ENCODE results near the gene SDF4. TPM values are rescaled to one million over a fixed set of nuclear protein-coding genes. Genes with fewer than 3 reads are reported as not detected.

Gene SDF4
- total RNA-seq, 4 donors from 2014 or later = 81.7 to 121 (median 104) TPM

GRCh38 chr1:1182491-1183220 is 49.1 kb downstream of the SDF4 start:
- intact Hi-C loops (cut with DNase I; ENCODE audit: low total_unique reads) = no loop called here
- WGBS, 2 donors = 66 to 73% methylated on average over 22 to 26 of the region's 39 CpGs
- H3K4me3 ChIP-seq (ENCODE audit: low read depth, poor library complexity, severe bottlenecking) = no peak overlapping the region
- no peak for TF ChIP-seq POLR2A (IDR thresholded peaks at IDR 0.05)
- TF ChIP-seq, protein P1, sequence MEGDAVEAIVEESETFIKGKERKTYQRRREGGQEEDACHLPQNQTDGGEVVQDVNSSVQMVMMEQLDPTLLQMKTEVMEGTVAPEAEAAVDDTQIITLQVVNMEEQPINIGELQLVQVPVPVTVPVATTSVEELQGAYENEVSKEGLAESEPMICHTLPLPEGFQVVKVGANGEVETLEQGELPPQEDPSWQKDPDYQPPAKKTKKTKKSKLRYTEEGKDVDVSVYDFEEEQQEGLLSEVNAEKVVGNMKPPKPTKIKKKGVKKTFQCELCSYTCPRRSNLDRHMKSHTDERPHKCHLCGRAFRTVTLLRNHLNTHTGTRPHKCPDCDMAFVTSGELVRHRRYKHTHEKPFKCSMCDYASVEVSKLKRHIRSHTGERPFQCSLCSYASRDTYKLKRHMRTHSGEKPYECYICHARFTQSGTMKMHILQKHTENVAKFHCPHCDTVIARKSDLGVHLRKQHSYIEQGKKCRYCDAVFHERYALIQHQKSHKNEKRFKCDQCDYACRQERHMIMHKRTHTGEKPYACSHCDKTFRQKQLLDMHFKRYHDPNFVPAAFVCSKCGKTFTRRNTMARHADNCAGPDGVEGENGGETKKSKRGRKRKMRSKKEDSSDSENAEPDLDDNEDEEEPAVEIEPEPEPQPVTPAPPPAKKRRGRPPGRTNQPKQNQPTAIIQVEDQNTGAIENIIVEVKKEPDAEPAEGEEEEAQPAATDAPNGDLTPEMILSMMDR (IDR thresholded peaks at IDR 0.05) = no peak
- DNase-seq (ENCODE audit: low spot score in 2 of 2) = no peak

GRCh38 chr1:1181938-1182410 is 49.8 kb downstream of the SDF4 start:
- intact Hi-C loops (cut with DNase I; ENCODE audit: low total_unique reads) = no loop called here
- no peak for DNase-seq (ENCODE audit: low spot score in 2 of 2)
- WGBS, 2 donors = 77 to 82% methylated on average over 20 to 21 of the region's 21 CpGs
- H3K4me3 ChIP-seq (ENCODE audit: low read depth, poor library complexity, severe bottlenecking) = no peak overlapping the region
- TF ChIP-seq, protein P1 (IDR thresholded peaks at IDR 0.05) = no peak
- TF ChIP-seq POLR2A (IDR thresholded peaks at IDR 0.05) = no peak

DNA sequence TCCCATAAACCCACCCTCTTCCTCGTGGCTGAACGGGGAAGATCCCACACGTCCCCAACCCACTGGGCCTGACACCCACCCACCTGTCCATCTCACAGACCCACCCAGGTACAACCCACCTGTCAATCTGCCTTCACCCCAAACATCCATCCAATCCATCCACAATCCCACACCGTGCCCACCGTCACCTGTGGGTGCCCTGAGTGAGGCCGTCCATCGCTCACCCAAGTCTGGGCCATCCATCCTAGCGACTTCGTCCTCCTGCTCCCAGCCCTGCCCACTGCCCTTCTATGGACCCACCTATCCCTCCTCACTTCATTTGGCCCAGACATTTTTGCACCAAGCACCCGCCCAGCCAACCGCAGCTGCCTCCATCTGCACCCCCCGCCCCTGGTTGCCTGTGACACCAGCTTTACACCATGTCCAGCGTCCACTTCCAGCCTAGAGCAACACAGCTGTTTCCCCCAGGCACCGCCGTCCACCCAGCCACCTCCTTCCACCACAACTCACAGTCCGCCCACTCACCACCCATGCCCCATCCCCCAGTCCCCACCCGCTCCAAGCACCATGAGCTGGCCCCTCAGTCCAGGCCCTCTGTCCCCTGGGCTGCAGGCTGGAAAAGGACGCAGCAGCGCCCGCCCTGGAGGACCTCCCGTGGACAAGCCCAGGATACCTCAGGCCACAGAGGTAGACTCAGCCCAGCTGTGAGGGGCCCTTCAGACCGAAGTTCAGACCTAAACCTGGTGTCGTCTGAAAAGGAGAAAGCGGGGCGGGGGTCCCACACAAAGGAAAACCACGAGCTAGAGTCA is 50.5 kb downstream of the SDF4 start:
- intact Hi-C loops (cut with DNase I; ENCODE audit: low total_unique reads) = no loop called here
- WGBS, 2 donors = 89 to 90% methylated on average over 26 of the region's 26 CpGs
- no peak for TF ChIP-seq POLR2A (IDR thresholded peaks at IDR 0.05)
- TF ChIP-seq, protein P1 (IDR thresholded peaks at IDR 0.05) = no peak
- no peak for DNase-seq (ENCODE audit: low spot score in 2 of 2)
- H3K4me3 ChIP-seq (ENCODE audit: low read depth, poor library complexity, severe bottlenecking) = no peak overlapping the region

- H3K4me3 ChIP-seq (ENCODE audit: low read depth, poor library complexity, severe bottlenecking) = no peak overlapping the region
- no peak for TF ChIP-seq POLR2A (IDR thresholded peaks at IDR 0.05)
- TF ChIP-seq, protein P1 (IDR thresholded peaks at IDR 0.05) = no peak
- intact Hi-C loops (cut with DNase I; ENCODE audit: low total_unique reads) = no loop called here
- WGBS, 2 donors = 74 to 84% methylated on average over 25 to 30 of the region's 51 CpGs
- no peak for DNase-seq (ENCODE audit: low spot score in 2 of 2)
Observed at GRCh38 chr1:1179983-1180861, 51.6 kb downstream of the SDF4 start.

DNA sequence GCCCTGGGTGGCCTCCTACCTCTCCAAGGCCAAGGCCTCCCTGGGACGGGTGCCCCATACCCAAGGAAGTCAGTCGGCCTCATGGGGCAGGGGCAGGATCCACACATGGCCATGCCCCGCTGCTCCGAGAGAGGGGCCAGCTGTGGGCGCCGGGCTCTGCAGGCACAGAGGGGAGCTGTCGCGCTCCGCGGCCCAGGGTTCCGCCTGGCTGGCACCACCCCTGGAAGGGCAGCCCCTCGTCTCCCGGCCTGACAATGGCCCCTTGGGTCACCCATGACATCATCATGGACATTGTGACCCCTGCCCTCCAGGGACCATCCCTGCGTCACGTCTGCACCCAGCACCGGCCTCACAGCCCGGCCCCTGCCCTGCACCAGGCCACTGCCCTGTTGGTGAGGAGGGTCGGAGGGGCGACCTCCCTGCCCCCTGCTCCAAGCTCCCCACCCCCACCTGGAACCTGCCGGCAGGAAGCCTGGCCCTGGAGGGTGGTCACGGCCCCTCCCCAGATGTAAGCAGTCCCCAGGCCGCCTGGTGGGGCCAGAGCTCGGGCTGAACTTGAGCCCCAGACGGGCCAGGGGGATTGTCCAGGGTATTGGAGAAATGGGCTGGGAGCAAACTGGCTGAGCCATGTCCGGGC is 52.3 kb downstream of the SDF4 start:
- TF ChIP-seq POLR2A (IDR thresholded peaks at IDR 0.05) = no peak
- TF ChIP-seq, protein P1 (IDR thresholded peaks at IDR 0.05) = no peak
- H3K4me3 ChIP-seq (ENCODE audit: low read depth, poor library complexity, severe bottlenecking) = no peak overlapping the region
- intact Hi-C loops (cut with DNase I; ENCODE audit: low total_unique reads) = no loop called here
- 87 to 89% methylated on average over 15 to 18 of the region's 25 CpGs for WGBS, 2 donors
- DNase-seq (ENCODE audit: low spot score in 2 of 2) = no peak

Measured in lower leg skin (tissue), 4 donors.